ENCODE data around the gene WDR7. TPM values are rescaled to one million over a fixed set of nuclear protein-coding genes. Genes with fewer than 3 reads are reported as not detected.
A peak's percentile ranks its signal among the peaks of the same experiment; 100 is the strongest.

WDR7 gene
- total RNA-seq, 1 experiment from 2014 or later, result 7.8 TPM

DNA sequence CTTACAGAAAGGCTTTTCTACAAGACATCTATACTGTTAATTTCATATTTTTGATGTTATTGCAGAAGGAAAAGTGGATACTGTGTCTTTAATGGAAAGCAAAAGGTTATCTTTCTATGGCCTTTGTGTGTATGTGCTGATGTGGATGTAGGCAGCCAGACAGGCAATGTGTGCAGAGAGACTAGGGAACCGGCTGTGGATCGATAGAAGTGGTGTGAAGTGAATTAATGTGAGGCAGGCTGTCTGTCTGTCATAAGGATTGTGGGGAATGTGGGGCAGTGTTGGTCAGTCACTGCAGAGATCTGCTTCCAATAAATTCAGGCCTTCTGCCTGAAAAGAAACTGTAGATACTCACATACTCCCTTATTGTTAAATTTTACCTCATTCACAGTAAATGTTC, 156.7 kb downstream of the WDR7 start:
- H3K36me3 Mint-ChIP-seq (ENCODE audit: insufficient read depth, unreplicated experiment), result no peaks in the 10 kb centered on the region
- H3K4me1 Mint-ChIP-seq (ENCODE audit: low read depth, unreplicated experiment), result no peaks in the 10 kb centered on the region
- CTCF ChIA-PET, result no interaction called here
- BruUV-seq (replicated peaks), result no TSS peak
- no peaks in the 10 kb centered on the region for H3K36me3 ChIP-seq (ENCODE audit: control insufficient read depth, insufficient read depth, low read length)
- no peaks in the 10 kb centered on the region for H3K9me3 Mint-ChIP-seq (ENCODE audit: unreplicated experiment)
- intact Hi-C loops (cut with micrococcal nuclease; ENCODE audit: unreplicated experiment), result no loop called here
- H3K4me3 ChIP-seq (ENCODE audit: low read depth, low read length), result no peak overlapping the region
- no peaks in the 10 kb centered on the region for H3K27me3 ChIP-seq (replicated peaks; ENCODE audit: control insufficient read depth, insufficient read depth, low read length)
- DNase-seq, result no peak
- no peaks in the 10 kb centered on the region for H3K27me3 Mint-ChIP-seq (ENCODE audit: insufficient read depth, unreplicated experiment)
- POLR2A ChIA-PET, result no interaction called here
- H3K9me3 ChIP-seq, result no peaks in the 10 kb centered on the region
- no peak overlapping the region for H3K4me3 Mint-ChIP-seq (ENCODE audit: unreplicated experiment)
- H3K4me1 ChIP-seq, result no peaks in the 10 kb centered on the region
- no peak overlapping the region for H3K27ac Mint-ChIP-seq (ENCODE audit: unreplicated experiment)
- TF ChIP-seq CTCF (IDR thresholded peaks at IDR 0.05; ENCODE audit: insufficient read depth in 1 of 2, low read depth in 1 of 2, low read length in 1 of 2, severe bottlenecking in 1 of 2, unreplicated experiment in 1 of 2), result no peak

DNA sequence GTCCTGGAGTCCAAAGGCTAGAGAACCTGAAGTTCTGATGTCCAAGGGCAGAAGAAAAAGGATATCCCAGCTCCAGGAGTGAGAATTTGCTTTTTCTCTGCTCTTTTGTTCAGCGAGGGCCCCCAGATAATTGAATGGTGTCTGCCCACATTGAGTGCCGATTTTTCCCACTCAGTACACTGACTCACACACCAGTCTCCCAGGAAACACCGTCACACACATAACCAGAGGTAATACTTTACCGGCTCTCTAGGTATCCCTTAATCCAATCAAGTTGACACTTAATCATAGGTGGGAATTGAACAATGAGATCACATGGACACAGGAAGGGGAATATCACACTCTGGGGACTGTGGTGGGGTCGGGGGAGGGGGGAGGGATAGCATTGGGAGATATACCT, 161.5 kb downstream of the WDR7 start:
- POLR2A ChIA-PET, result no interaction called here
- no peak for DNase-seq
- TF ChIP-seq CTCF (IDR thresholded peaks at IDR 0.05; ENCODE audit: insufficient read depth in 1 of 2, low read depth in 1 of 2, low read length in 1 of 2, severe bottlenecking in 1 of 2, unreplicated experiment in 1 of 2), result no peak
- CTCF ChIA-PET, result no interaction called here
- Histone ChIP-seq H3K4me3 (ENCODE audit: low read depth, low read length) (no peak overlapping the region), H3K27me3 (replicated peaks; ENCODE audit: control insufficient read depth, insufficient read depth, low read length) (no peaks in the 10 kb centered on the region), H3K36me3 (ENCODE audit: control insufficient read depth, insufficient read depth, low read length) (no peaks in the 10 kb centered on the region), H3K9me3 (no peaks in the 10 kb centered on the region), H3K4me1 (no peaks in the 10 kb centered on the region)
- no peaks in the 10 kb centered on the region for H3K27me3 Mint-ChIP-seq (ENCODE audit: insufficient read depth, unreplicated experiment)
- no TSS peak for BruUV-seq (replicated peaks)
- no peaks in the 10 kb centered on the region for H3K9me3 Mint-ChIP-seq (ENCODE audit: unreplicated experiment)
- H3K27ac Mint-ChIP-seq (ENCODE audit: unreplicated experiment), result no peak overlapping the region
- H3K4me1 Mint-ChIP-seq (ENCODE audit: low read depth, unreplicated experiment), result no peaks in the 10 kb centered on the region
- no peak overlapping the region for H3K4me3 Mint-ChIP-seq (ENCODE audit: unreplicated experiment)
- intact Hi-C loops (cut with micrococcal nuclease; ENCODE audit: unreplicated experiment), result no loop called here
- H3K36me3 Mint-ChIP-seq (ENCODE audit: insufficient read depth, unreplicated experiment), result no peaks in the 10 kb centered on the region

DNA sequence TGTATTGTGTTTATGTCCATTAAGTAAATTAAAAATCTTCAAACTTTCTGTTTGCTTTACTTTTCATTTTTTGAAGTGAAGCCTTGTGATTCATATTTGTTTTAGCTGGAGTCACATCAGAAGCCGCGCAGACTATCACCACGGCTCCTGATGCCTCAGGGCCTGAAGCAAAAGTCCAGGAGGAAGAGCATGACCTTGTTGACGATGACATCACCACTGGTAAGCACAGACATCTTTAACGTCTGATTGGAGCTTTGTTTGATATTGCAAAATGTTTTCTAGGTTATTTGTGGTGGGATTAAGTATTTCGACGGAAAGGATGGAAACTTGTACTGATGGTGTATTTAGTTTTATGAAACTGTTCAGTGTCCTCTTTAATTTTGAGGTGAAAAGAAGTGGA, 164.8 kb downstream of the WDR7 start:
- no peaks in the 10 kb centered on the region for H3K4me1 ChIP-seq
- no peaks in the 10 kb centered on the region for H3K27me3 ChIP-seq (replicated peaks; ENCODE audit: control insufficient read depth, insufficient read depth, low read length)
- intact Hi-C loops (cut with micrococcal nuclease; ENCODE audit: unreplicated experiment), result no loop called here
- ChIA-PET CTCF (no interaction called here), POLR2A (no interaction called here)
- Mint-ChIP-seq H3K27me3 (ENCODE audit: insufficient read depth, unreplicated experiment) (no peaks in the 10 kb centered on the region), H3K27ac (ENCODE audit: unreplicated experiment) (no peak overlapping the region), H3K4me1 (ENCODE audit: low read depth, unreplicated experiment) (no peaks in the 10 kb centered on the region), H3K36me3 (ENCODE audit: insufficient read depth, unreplicated experiment) (no peaks in the 10 kb centered on the region), H3K9me3 (ENCODE audit: unreplicated experiment) (no peaks in the 10 kb centered on the region), H3K4me3 (ENCODE audit: unreplicated experiment) (no peak overlapping the region)
- H3K4me3 ChIP-seq (ENCODE audit: low read depth, low read length), result no peak overlapping the region
- peak in 1 of 2 experiments; percentile 12 for DNase-seq
- H3K9me3 ChIP-seq, result no peaks in the 10 kb centered on the region
- no peak for TF ChIP-seq CTCF (IDR thresholded peaks at IDR 0.05; ENCODE audit: insufficient read depth in 1 of 2, low read depth in 1 of 2, low read length in 1 of 2, severe bottlenecking in 1 of 2, unreplicated experiment in 1 of 2)
- no TSS peak for BruUV-seq (replicated peaks)
- no peaks in the 10 kb centered on the region for H3K36me3 ChIP-seq (ENCODE audit: control insufficient read depth, insufficient read depth, low read length)
